GM12873 (cell line): ENCODE data around the gene ST8SIA2.

Experiments
- TF ChIP-seq, protein P1 (sequence below): IDR thresholded peaks from 2 replicates; pipeline ENCODE4 v1.5.1; 2012; ENCODE audit warnings: low read depth, mild to moderate bottlenecking, moderate library complexity, low read length, control low read depth; ENCODE audit not compliant: insufficient read depth; ENCODE audit errors: missing control alignments

Gene ST8SIA2

DNA sequence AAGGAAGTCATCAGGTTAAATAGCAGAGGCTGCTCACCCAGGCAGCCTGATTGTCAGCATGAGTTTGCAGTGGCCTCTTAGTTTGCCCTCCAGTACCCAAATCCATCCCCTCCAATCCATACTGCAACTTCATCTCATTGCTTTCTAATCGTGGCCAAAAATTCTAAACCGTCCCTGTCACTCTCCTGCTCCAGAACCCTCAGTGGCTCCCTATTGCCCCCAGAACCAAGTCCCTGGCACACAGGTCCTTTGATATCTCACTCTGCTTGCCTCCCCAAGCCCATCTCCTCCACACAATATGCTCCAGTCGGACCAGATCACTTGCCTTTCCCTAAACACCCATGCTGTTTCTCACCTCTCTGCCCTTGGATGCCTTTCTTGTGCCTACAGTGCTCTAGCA is 49.7 kb downstream of the ST8SIA2 start:
- TF ChIP-seq, protein P1, sequence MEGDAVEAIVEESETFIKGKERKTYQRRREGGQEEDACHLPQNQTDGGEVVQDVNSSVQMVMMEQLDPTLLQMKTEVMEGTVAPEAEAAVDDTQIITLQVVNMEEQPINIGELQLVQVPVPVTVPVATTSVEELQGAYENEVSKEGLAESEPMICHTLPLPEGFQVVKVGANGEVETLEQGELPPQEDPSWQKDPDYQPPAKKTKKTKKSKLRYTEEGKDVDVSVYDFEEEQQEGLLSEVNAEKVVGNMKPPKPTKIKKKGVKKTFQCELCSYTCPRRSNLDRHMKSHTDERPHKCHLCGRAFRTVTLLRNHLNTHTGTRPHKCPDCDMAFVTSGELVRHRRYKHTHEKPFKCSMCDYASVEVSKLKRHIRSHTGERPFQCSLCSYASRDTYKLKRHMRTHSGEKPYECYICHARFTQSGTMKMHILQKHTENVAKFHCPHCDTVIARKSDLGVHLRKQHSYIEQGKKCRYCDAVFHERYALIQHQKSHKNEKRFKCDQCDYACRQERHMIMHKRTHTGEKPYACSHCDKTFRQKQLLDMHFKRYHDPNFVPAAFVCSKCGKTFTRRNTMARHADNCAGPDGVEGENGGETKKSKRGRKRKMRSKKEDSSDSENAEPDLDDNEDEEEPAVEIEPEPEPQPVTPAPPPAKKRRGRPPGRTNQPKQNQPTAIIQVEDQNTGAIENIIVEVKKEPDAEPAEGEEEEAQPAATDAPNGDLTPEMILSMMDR: no peak

DNA sequence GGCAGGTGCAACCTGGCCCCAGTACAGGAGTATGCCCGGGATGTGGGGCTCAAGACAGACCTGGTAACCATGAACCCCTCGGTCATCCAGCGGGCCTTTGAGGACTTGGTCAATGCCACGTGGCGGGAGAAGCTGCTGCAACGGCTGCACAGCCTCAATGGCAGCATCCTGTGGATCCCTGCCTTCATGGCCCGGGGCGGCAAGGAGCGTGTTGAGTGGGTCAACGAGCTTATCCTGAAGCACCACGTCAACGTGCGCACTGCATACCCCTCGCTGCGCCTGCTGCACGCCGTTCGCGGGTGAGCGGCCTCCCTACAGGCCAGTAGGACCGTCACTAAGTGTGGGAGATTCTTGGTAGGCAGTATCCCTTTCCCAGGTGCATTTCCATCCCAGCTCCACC is 51.0 kb downstream of the ST8SIA2 start:
- TF ChIP-seq, protein P1: no peak

DNA sequence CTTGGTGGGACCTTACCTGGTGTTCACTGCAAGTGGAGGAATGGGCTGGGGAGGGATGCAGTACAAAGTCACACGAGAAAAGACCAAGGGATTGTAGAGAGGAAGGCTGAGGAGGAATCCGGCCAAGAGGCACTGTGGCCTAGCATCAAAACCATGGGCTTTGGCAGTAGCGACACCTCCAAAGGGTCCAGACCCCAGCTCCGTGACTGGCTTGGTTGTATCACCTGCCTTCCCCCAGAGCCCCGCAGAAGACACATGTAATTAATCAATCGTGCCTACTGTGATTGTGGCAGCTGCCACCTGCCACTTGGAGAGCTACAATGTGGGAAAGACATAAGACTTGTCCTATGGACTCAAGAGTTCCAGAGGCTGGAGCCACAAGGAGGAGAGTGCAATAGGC is 54.7 kb downstream of the ST8SIA2 start:
- TF ChIP-seq, protein P1: no peak

DNA sequence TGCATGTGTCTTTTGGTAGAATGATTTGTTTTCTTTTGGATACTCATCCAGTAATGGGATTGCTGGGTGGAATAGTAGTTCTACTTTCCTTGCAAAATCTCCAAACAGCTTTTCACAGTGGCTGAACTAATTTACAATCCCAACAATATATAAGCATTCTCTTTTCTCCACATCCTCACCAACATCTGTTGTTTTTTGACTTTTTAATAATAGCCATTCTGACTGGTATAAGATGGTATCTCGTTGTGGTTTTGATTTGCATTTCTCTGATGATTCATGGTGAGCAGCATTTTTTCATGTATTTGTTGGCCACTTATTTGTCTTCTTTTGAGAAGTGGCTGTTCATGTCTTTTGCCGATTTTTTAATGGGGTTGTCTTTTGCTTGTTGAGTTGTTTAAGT is 55.8 kb downstream of the ST8SIA2 start:
- TF ChIP-seq, protein P1: no peak

DNA sequence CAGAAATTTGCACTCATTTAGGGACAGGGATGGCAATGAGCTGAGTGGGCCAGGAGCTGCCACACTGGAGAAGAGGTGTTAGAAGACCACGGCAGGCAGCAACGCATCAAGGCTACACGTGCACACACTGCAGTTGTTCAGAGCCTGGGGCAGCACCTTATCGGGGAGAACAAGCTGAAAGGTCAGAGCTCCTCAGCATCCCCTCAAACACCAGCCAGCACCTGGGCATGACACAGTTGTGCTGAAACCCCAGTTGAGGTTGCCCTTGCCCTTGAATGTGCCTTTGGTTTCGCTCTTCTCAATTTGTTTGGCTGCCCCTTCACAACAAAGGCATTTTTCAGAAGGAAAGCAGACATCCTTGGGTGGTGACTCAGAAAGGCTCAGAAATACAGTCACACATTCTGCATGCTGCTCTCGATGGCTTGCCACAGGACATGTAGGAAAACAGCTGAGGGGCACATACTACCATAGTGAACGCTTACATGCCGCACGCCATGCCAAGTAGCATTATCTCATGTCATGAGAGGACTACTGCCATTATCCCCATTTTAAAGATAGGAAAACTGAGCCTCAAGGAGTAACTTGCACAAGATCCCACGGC is 57.6 kb downstream of the ST8SIA2 start:
- TF ChIP-seq, protein P1: no peak

DNA sequence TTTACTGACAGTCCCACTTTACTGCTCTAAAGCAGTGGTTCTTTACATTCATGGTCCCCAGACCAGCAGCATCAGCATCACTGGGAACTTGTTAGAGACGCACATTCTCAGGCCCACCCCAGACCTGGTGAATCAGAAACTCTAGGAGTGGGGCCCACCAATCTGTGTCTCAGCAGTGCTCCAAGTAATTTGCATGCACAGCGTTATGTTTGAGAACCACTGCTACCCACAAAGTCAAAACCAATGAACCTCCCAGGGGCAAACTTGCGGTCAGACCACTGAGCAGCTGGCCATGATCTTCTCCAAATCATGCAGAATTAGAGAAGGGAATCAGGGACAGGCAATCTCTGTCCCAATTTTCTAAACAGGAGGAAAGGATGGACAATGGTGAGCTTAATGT is 58.5 kb downstream of the ST8SIA2 start:
- TF ChIP-seq, protein P1: no peak

DNA sequence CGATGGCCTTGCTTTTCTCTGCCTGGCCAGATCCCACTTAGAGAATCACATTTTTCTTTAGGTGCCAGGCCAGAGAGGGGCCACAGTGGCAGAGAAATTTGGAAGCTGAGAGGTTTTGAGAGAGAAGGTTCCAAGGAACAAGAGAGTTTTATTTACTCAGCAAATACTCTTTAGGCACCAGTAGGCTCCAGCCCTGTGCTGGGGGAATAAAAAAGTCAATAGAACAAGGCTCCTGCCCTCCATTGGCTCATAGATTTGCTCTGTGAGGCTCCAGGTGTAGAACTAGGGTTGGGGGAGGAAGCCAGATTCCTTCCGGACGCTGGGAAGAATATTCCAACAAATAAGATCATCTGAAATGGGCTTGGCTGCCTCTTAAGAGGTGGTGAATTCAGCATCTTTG is 59.9 kb downstream of the ST8SIA2 start:
- TF ChIP-seq, protein P1: no peak
